ENCODE data around the gene LAMB4.
"Not testable (repeated sequence)": the region's sequence is repeated elsewhere in the genome, so short reads cannot be mapped to it uniquely, and the experiment has no call there.

Gene LAMB4

GRCh38 chr7:108038986-108039385 is 91.2 kb downstream of the LAMB4 start:
- DNase-seq: no peak

DNA sequence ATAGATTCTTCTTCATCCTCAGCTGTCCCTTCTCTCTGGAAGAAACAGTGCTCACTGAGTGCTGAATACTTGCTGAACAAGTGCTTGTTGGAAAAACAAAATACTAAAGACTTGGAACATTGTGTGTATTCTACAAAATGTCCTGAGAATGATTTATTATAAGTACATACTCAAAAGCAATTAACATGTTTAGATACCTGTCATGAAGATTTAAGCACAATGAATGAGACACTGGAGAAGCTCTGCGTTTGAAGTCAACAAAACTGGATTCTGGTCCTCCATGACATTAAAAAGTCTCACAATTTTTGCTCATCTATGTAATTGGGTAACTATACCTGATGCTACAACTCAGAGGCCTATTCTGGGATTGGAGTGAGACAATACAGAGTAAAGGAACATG is 92.4 kb downstream of the LAMB4 start:
- no peak for DNase-seq

- no peak for DNase-seq
These were observed 93.0 kb downstream of the LAMB4 start for GRCh38 chr7:108037140-108037539.

GRCh38 chr7:108034586-108034985 is 95.6 kb downstream of the LAMB4 start:
- DNase-seq: no peak

DNA sequence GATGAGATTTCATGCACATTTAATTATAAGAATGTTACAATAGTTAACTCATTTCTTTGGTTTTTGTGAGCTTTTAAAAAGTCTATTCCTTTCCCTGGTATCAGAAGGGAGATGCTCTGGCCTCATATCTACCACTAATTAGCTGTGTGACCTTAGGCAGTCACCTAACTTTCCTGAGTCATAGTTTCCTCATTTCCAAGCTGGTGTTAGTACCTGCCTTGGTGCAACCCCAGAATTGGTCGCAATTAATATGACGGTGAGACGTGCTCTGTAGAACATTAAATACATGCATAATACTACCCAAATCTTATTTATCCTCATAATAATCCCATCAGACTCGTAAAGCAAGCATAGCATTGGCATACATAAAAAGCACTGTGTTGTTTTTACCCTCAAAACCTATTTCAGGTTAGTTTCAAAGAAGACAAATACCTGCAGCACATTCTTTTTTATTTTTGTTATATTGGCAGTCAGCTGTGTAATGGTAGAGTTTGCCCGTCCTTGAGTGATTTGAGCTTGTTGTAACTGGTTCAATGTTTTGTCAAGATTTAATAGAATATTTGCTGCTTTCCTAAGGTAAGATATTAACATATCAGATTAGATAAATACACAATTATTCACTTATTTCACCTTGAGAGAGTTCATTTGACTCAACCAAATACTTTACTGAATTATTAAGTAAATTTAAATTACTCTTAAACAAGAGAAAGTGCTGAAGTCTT is 96.2 kb downstream of the LAMB4 start:
- no peak for DNase-seq

- DNase-seq: not testable (repeated sequence)
These were observed 96.9 kb downstream of the LAMB4 start for GRCh38 chr7:108033309-108033708.

GRCh38 chr7:108030516-108030915 is 99.6 kb downstream of the LAMB4 start:
- peak; percentile 75 for DNase-seq

DNA sequence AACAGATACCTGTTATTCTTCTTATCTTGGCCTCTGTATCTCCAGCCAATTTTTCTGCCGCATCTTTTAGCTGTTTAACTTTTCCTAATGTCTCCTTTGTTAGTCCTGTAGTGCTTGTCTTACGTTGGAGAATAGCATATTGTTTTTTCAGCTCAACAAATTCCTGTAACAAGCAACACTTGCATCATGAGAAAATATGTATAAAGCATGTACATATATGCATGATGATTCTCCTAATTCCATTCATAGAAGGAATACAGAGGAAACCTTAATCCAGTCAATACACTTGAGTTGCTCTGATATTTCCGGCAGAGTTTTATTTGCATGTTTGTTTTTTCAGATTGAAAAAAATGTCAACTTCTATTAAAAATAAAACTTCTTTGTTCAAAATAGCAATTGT is 101.1 kb downstream of the LAMB4 start:
- no peak for DNase-seq

GRCh38 chr7:108028111-108028510 is 102.0 kb downstream of the LAMB4 start:
- no peak for DNase-seq

- no peak for DNase-seq
These were observed 102.9 kb downstream of the LAMB4 start for GRCh38 chr7:108027239-108027638.

DNA sequence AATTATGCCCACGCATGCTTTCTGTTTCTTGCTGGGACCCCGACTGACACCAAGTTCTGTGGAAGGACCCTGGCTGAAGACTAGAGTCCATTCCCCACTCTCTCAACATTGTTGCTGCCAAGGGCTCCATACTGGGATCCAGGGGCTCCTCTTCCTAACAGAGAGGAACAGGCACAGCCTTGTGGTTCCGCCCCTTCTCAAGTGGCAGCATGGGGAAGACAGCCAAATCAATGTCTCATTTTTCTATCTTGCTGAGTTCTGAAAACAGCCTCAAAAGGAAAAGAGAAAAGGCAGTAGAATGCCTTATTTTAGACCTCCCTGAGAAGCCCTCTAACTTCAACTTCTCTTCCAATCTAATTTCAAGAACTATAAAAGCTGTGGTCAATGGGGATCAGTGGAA is 103.5 kb downstream of the LAMB4 start:
- DNase-seq: no peak

DNA sequence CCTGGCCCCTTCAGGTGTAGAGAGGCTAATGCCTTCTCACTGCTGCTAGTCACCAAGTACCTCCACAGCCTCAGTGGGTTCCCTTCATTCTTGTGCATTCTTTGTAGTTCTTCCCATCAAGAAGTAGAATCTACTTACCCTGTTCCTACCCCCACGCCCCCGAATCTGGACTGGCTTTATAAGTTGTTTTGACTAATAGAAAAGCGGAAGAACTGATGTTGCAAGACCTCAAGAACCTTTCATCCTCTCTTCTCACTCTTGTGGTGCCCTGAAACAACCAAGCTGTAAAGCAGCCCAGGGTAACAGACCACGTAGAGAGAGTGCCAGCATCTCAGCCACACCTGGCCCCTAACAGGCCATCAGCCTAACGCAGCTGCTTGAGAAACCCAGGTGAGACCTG is 104.0 kb downstream of the LAMB4 start:
- no peak for DNase-seq

- no peak for DNase-seq
These were observed 105.6 kb downstream of the LAMB4 start for GRCh38 chr7:108024538-108024937.

GRCh38 chr7:108020585-108020984 is 109.6 kb downstream of the LAMB4 start:
- no peak for DNase-seq

DNA sequence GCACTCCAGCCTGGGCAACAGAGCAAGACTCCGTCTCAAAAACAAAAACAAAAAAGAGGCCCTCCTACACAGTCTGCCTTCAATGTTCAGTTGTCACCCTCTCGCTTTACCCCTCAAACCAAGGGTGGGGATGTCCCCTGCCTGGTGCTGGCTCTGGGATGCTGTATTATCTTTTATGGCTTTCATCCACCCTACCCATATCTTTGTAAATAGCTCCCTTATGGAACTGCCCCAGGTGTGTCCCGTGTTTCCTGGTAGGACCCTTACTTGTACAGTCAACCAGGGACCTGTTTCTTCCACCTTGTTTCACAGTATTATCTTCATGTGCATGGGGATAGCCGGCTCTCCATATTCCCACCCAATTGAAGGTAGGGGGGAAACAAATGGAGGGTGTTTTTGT is 111.5 kb downstream of the LAMB4 start:
- DNase-seq: no peak

DNA sequence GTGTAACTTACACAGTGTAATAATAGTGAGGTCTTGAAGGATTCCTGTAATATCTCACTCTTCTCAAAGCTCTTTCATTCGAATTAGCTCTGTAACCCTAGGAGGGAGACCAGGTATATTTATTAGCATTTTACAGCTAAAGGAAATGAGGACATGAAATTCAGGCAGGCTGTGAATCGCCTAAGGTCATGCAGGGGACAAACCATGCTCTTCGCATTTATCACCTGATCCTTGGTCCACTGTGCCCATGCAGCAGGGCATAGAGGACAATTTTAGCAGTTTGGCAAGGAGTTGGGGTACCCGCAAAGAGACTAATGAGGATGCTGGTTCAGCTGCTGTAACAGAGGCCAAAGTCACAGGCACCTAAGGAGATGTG is 112.4 kb downstream of the LAMB4 start:
- DNase-seq: no peak

GRCh38 chr7:108016841-108017775 is 113.1 kb downstream of the LAMB4 start:
- DNase-seq: peak; percentile 50

DNA sequence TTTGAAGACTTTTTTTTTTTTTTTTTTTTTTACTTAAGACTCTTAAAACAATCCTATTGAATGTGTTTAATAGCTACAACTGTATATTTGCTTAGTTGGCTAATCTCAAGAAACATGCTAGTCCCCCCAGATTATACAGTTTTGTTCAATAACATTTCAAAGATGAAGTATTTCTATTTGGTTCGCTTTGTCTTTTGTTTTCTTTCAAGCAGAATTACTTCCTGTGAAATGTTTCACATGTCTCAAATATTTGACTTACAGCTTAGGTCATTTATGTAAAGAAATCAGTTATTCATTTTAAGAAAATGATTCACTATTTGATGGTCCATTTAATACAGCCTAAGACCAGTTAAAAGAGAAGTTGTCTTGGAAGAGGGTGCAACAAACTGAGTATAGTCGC is 114.4 kb downstream of the LAMB4 start:
- DNase-seq: peak; percentile 19

DNA sequence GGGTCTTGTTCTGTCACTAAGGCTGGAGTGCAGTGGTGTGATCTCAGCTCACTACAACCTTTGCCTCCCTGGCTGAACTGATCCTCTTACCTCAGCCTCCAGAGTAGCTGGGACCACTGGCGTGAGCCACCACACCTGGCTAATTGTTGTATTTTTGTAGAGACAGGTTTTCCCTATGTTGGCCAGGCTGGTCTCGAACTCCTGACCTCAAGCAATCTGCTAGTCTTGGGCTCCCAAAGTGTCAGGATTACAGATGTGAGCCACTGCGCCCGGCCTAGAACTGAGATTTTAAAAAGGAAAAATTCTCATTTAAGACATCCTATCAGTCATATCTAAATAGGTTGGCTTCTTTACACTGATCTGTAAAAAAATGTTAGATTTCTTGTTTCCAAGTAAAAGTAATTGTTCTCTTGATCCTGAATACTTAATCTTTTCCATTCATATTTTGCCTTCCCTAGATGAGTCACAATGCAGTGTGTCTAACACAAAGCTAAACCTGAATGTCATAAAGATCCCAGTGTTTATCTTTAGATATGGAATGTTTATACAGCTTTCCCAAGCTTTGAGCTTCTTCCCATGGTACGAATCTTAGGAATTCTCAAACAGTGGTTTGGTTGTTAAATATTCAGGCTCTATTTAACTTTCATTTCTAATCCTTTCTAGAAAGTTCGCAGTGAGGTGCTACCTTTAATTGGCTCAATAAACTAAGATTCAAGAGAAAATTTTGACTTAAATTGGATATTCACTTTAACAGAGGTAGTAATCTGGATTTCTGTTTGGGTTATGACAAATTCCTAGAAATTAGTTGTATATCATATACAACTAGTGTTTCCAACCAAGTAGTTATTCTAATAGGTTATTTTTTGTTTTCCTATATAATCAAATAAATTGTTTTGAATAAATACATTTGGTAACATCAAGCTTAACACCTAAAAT is 115.1 kb downstream of the LAMB4 start:
- peak; percentile 71 for DNase-seq

- peak; percentile 25 for DNase-seq
These were observed 115.9 kb downstream of the LAMB4 start for GRCh38 chr7:108014215-108014614.

DNA sequence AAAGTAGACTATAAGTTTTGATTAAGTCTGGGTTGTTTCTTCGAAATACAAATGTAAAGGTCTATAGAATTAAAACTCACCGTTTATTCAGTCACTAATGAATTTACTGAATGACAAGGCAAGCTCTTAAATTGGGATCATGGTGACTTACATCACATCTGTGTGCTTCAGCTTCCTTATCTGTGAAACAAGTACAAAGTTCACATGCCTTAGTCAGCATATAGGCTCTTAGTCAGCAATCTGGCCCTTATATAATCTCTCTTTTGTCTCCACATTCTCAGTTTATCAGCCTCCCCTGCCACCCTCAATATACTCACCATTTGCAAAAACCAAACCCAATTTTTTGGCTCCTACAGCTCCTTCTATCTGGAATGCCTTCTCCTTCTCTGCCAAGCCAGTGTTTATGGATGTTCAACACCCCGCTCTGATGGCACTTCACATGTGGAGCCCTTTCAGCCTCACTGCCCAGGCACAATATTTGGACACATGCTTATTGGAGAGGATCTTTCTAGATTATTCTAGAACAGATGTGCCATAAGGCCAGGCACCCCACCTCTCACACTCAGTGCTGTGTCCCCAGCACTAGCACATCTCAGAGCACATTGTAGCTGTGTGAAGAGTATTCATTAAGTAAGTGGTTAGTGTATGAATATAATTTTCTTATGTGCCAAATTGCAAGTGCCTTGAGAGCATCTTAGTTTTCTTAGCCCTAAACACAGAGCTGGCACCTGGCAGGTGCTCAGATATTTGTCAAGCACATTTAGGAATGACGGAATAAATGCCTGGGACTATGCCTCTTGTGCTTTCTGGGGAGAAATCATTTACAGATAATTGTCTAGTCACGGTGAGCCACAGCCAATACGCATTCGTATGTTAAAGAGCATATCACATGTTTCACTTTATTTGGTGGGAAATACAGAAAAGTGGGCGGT is 117.4 kb downstream of the LAMB4 start:
- peak; percentile 28 for DNase-seq

- DNase-seq: no peak
These were observed 119.8 kb downstream of the LAMB4 start for GRCh38 chr7:108010377-108010776.

Data from EL (cell line).